ENCODE data around the gene CTSC. TPM values are rescaled to one million over a fixed set of nuclear protein-coding genes. Genes with fewer than 3 reads are reported as not detected.

The CTSC gene
- total and polyA plus RNA-seq, 2 of the 13 experiments (the other 11 are each of a cell fraction or from before 2014, with no cell fraction given), result 144 to 210 TPM

DNA sequence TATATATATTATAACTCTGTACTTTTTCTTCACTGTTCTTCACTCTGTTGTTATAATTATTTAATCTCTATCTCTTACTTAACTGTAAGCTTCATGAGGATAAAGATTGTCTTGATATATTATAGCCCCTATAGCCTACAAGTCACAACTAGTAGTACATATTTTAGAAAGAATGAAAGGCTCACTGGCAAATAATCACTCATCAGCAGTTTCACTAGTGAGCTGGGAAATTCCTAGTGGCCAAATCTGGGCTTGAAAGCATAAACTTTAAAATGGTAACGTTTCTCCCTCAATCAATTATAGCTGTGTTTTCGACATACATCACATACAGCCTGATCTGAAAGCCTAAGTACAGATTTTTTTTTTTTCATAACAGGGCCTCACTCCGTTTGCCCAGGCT, 42.5 kb downstream of the CTSC start:
- peaks cover 14% of the 10 kb centered on the region for H3K4me1 ChIP-seq (ENCODE audit: insufficient read depth, low read length)
- intact Hi-C loops (cut with micrococcal nuclease; ENCODE audit: unreplicated experiment) (no loop called here), in situ Hi-C loops (cut with HindIII; ENCODE audit: extremely low pct_ligation_motif_present, low pct_unique_long_range_greater_than_20kb) (no loop called here)
- POLR2A ChIA-PET, result no interaction called here
- FAIRE-seq (no peak), ATAC-seq (no peak), DNase-seq (ENCODE audit: low spot score) (no peak)
- H3K27ac ChIP-seq (ENCODE audit: extremely low read length, insufficient read depth, low read length), result no peak overlapping the region
- no peaks in the 10 kb centered on the region for H3K27me3 ChIP-seq (ENCODE audit: control insufficient read depth in 1 of 2, insufficient read depth in 2 of 2, low read length in 2 of 2)
- no peak overlapping the region for H3K9ac ChIP-seq (ENCODE audit: insufficient read depth, low read depth, low read length)
- CTCF ChIA-PET (ENCODE audit: low intra/inter-chr PET ratio, low total read pairs), result no interaction called here
- H4K20me1 ChIP-seq (ENCODE audit: insufficient read depth, low read length), result no peaks in the 10 kb centered on the region
- H3K79me2 ChIP-seq (ENCODE audit: insufficient read depth, low read length), result no peaks in the 10 kb centered on the region
- no peak overlapping the region for H3K4me3 ChIP-seq (replicated peaks in 1 of 3; ENCODE audit: insufficient read depth in 1 of 3, low read depth in 2 of 3, low read length in 3 of 3)
- WGBS (ENCODE audit: low lambda C conversion rate), result 67% methylated on average over 3 of the region's 3 CpGs
- H3K9me3 ChIP-seq (ENCODE audit: low read length), result no peaks in the 10 kb centered on the region
- no peak overlapping the region for H3K4me2 ChIP-seq (ENCODE audit: low read depth, low read length)
- BruUV-seq (replicated peaks), result no TSS peak
- peak; percentile 33 to 67; a peak in 3 of 4 replicates for TF ChIP-seq MAFK (conservative IDR thresholded peaks at IDR 0.05 in 1 of 2, IDR thresholded peaks at IDR 0.05 in 1 of 2; ENCODE audit: low read length in 2 of 2)
- TF ChIP-seq, protein P1, sequence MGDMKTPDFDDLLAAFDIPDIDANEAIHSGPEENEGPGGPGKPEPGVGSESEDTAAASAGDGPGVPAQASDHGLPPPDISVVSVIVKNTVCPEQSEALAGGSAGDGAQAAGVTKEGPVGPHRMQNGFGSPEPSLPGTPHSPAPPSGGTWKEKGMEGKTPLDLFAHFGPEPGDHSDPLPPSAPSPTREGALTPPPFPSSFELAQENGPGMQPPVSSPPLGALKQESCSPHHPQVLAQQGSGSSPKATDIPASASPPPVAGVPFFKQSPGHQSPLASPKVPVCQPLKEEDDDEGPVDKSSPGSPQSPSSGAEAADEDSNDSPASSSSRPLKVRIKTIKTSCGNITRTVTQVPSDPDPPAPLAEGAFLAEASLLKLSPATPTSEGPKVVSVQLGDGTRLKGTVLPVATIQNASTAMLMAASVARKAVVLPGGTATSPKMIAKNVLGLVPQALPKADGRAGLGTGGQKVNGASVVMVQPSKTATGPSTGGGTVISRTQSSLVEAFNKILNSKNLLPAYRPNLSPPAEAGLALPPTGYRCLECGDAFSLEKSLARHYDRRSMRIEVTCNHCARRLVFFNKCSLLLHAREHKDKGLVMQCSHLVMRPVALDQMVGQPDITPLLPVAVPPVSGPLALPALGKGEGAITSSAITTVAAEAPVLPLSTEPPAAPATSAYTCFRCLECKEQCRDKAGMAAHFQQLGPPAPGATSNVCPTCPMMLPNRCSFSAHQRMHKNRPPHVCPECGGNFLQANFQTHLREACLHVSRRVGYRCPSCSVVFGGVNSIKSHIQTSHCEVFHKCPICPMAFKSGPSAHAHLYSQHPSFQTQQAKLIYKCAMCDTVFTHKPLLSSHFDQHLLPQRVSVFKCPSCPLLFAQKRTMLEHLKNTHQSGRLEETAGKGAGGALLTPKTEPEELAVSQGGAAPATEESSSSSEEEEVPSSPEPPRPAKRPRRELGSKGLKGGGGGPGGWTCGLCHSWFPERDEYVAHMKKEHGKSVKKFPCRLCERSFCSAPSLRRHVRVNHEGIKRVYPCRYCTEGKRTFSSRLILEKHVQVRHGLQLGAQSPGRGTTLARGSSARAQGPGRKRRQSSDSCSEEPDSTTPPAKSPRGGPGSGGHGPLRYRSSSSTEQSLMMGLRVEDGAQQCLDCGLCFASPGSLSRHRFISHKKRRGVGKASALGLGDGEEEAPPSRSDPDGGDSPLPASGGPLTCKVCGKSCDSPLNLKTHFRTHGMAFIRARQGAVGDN (CRISPR knock-in tag; IDR thresholded peaks at IDR 0.05), result no peak
- 0 out of 2 replicates have a peak, but pooled peaks have one; percentile 20 for TF ChIP-seq MAFF (IDR thresholded peaks at IDR 0.05; ENCODE audit: low read depth, low read length)
- no peak for TF ChIP-seq AGO2 (optimal IDR thresholded peaks at IDR 0.05; ENCODE audit: low read depth, low read length)
- peaks cover 1 to 10% of the 10 kb centered on the region in 2 experiments; a peak in 1 of 5 replicates for H3K36me3 ChIP-seq (replicated peaks in 1 of 2; ENCODE audit: control insufficient read depth in 1 of 2, insufficient read depth in 2 of 2, low read length in 2 of 2)
- no peak overlapping the region for H2AFZ ChIP-seq (ENCODE audit: low read length)

DNA sequence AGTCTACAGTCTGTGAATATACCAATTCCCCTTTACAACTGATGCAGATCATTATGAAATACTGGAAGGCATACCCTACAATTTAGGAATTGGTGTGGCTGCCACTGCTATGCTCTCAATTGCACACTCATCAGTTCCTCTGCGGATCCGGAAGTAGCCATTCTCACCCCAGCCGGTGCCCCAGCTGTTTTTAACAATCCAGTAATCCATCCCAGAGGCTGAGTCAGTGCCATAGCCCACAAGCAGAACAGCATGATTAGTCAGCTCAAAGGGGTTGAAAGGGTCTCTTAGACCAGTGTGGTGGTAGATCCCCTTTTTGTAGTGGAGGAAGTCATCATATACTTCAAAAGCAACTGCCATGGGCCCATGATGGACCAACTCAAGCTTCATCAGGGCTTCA, 43.6 kb downstream of the CTSC start:
- BruUV-seq (replicated peaks), result TSS peak; percentile 73
- Histone ChIP-seq H3K4me3 (replicated peaks in 1 of 3; ENCODE audit: insufficient read depth in 1 of 3, low read depth in 2 of 3, low read length in 3 of 3) (no peak overlapping the region), H3K4me1 (ENCODE audit: insufficient read depth, low read length) (peaks cover 14% of the 10 kb centered on the region), H3K27me3 (ENCODE audit: control insufficient read depth in 1 of 2, insufficient read depth in 2 of 2, low read length in 2 of 2) (no peaks in the 10 kb centered on the region), H3K9ac (ENCODE audit: insufficient read depth, low read depth, low read length) (no peak overlapping the region), H3K79me2 (ENCODE audit: insufficient read depth, low read length) (no peaks in the 10 kb centered on the region), H3K36me3 (replicated peaks in 1 of 2; ENCODE audit: control insufficient read depth in 1 of 2, insufficient read depth in 2 of 2, low read length in 2 of 2) (peaks cover 1 to 10% of the 10 kb centered on the region in 2 experiments; a peak in 1 of 5 replicates), H3K4me2 (ENCODE audit: low read depth, low read length) (no peak overlapping the region), H2AFZ (ENCODE audit: low read length) (no peak overlapping the region), H3K27ac (ENCODE audit: extremely low read length, insufficient read depth, low read length) (no peak overlapping the region), H3K9me3 (ENCODE audit: low read length) (no peaks in the 10 kb centered on the region), H4K20me1 (ENCODE audit: insufficient read depth, low read length) (no peaks in the 10 kb centered on the region)
- WGBS (ENCODE audit: low lambda C conversion rate), result 49% methylated on average over 3 of the region's 3 CpGs
- in situ Hi-C loops (cut with HindIII; ENCODE audit: extremely low pct_ligation_motif_present, low pct_unique_long_range_greater_than_20kb), result no loop called here
- FAIRE-seq, result no peak
- intact Hi-C loops (cut with micrococcal nuclease; ENCODE audit: unreplicated experiment), result no loop called here
- no peak for DNase-seq (ENCODE audit: low spot score)
- ChIA-PET CTCF (ENCODE audit: low intra/inter-chr PET ratio, low total read pairs) (no interaction called here), POLR2A (no interaction called here)
- no peak for ATAC-seq
- no peak for TF ChIP-seq ZNF260 (CRISPR knock-in tag; IDR thresholded peaks at IDR 0.05; ENCODE audit: borderline replicate concordance, low read depth)
